OCI-M1 (cell line): Measurements from ENCODE around the gene ARSB.

ENCODE experiments used
- DNase-seq: peaks from one replicate; lab custom pipeline; 2025; lab: John Stamatoyannopoulos, UW

The ARSB gene

GRCh38 chr5:78953092-78953800 is 31.9 kb downstream of the ARSB start:
- no peak for DNase-seq

- DNase-seq = no peak
Measured at GRCh38 chr5:78930721-78931120, 54.4 kb downstream of the ARSB start.

- DNase-seq = no peak
Measured at GRCh38 chr5:78929833-78930232, 55.3 kb downstream of the ARSB start.

- DNase-seq = peak; percentile 25
Measured at GRCh38 chr5:78927657-78928282, 57.3 kb downstream of the ARSB start.

GRCh38 chr5:78926252-78926651 is 58.9 kb downstream of the ARSB start:
- DNase-seq = no peak

DNA sequence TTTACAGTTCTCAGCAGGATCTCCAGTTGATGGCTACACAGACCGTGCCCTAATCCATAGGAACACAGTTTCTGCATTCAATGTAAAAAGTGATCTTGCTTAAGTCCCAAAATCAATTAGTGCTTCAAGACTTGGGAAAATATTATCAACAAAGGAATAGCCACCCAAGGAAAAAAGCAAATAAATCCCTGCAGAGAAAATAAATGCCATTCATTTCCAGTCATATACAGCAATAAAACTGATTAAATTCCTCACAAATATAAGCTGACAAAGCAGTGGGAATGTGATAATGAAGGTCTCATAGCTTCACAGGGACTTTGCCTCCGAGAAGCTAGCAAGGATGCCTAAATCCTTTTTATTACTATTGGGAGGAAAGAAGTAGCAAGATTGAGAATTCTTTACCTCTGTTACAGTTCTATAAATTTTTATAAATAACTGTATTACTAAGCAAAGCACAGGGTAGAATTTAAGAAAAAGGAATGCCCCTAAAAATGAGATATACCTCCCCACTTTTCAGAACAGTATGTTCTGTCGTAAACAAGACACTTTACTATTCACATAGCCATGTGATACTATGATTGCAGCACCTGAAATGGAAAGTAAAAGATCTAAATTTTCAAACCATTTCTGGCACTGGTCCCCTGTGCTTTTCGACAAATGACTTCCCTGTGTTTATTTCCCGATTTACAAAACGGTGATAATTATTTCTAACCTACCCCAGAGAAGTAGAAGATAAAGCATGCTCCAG is 59.8 kb downstream of the ARSB start:
- DNase-seq = no peak

GRCh38 chr5:78923622-78923970 is 61.5 kb downstream of the ARSB start:
- no peak for DNase-seq

DNA sequence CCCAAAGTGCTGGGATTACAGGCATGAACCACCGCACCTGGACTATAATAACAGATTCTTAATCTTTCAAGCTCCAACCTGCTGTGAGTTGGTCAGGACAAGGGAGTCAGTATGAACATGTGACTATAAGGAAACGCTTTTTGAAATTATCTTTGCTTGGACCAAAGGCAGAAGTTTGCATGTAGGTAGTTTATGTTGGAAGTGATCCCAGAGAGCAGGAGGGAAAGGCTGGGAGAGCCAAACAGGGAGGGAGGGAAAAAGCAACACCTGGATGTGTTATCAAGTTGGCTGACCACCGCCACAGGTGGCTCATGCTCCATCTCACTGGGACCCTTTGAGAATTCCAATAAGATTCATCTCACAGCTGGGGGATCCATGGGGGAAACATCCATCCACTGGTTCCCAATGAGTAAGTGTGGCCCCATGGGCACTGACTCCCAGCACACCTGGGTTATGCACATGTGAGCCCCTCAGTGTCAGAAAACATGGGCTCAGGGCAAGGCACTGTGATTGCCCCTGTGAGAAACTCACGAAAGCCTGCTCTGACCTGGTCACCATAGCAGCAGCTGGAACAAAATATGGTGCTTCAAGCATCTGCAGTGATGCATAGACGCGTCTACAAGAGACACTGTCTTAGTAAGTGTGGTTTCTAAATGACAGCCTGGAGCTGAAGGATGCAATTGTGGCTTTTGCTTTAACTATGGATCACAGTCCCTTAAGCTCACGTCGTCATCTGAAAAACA is 62.1 kb downstream of the ARSB start:
- no peak for DNase-seq

DNA sequence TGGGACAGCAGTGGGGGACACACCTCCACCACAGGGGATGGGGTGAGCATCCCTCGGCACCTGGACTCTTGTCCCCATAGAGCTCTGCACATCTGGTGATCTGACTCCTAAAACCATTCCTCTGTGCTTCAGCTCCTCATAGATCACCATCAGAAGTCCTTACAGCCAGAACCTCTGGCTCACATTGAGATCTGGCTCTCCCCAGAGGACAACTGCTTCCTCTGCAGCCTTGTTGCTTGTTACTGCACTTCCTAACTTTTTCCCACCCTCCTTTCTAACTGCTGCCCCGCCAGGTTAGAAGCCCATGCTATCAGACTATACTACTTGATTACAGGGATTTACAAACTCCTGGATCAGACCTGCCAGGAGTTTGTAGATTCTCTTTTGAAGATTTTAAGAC is 64.5 kb downstream of the ARSB start:
- peak; percentile 64 for DNase-seq

DNA sequence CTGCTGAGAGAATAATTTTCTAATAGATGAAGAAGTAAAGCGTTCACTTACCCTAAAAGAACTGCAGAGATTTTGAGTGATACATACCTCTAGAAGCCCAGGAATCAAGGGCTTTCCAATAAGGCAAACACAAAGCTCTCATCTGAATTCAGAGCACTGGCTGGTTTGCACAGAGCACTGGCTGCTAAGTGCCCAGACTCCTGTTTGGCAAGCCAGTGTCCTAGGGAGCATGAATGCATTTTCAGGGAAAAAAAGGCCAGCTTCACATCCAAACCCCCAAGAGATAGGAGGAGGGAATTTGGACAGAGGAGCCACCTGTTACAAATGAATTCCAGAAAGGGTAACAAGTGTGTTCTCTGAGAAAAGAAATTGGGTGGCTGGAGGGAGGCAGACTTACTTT is 65.3 kb downstream of the ARSB start:
- DNase-seq = no peak

DNA sequence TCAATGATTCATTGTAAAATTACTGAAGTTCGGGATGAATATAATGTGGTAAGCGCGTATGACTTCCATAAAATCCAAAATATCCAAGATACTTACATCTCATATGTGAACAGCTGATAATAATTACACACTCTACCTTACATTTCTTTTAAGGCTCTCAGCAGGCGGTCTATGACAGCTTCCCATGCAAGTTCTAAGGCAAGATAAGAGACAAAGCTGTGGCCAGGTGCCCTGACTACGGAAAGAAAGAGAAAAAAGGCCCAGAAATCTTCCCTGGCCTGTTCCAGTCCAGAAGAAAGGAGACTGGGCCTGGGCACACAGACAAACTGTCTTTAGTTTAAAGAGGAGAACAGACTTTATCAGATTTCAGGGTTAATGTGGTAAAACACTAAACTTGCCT is 69.1 kb downstream of the ARSB start:
- peak; percentile 64 for DNase-seq

- DNase-seq = peak; percentile 82
Measured at GRCh38 chr5:78915170-78915569, 69.9 kb downstream of the ARSB start.

DNA sequence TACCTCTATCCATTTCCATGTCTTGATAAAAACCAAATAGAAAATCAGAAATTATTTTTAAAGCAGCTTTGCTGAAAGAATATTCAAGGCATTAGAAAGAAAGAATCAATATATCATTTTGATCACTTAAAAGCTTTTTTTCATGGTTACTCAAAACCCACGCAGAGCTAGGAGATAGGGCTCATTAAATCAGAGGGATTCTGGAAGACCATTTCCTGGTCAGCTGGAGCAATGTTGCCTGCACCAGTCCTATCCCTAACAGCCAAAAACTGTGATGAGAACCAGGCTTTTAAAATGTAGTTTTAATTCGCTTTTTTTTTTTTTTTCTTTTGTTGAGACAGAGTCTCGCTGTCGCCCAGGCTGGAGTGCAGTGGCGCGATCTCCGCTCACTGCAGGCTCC is 72.3 kb downstream of the ARSB start:
- no peak for DNase-seq

DNA sequence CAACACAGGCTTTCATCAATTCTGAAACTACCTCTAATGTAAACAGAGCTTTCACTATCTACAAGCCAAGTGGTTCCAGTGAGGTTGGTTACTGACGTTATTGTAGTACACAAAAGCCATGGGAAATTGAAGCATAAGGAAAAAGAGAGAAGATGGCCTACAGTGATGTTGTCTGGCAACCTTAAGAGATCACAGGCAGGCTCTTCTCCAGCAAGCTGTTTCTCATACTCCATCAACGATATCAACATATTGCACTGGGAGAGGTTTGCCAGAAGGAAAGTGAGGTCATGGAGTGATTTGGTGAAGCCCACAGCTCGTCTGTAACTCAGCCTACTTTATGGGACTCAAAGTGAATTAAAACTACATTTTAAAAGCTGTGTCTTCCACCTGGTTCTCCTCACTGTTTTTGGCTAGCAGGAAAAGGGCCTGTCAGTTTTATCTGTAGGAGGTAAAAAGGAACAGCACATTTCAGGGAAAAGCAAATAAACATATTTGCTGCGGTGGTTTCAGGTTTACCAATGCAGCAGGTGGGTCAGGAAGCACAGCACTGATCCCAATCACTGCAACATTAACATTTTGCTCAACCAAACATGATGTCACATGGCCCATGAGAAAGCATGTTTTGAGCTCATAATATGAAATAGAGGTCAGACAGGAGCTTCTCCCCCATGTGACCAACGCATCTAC is 72.9 kb downstream of the ARSB start:
- peak; percentile 32 for DNase-seq

- peak; percentile 43 for DNase-seq
Measured at GRCh38 chr5:78909224-78909983, 75.7 kb downstream of the ARSB start.

GRCh38 chr5:78908173-78909061 is 76.7 kb downstream of the ARSB start:
- DNase-seq = peak; percentile 38

GRCh38 chr5:78907255-78907891 is 77.7 kb downstream of the ARSB start:
- DNase-seq = peak; percentile 61

DNA sequence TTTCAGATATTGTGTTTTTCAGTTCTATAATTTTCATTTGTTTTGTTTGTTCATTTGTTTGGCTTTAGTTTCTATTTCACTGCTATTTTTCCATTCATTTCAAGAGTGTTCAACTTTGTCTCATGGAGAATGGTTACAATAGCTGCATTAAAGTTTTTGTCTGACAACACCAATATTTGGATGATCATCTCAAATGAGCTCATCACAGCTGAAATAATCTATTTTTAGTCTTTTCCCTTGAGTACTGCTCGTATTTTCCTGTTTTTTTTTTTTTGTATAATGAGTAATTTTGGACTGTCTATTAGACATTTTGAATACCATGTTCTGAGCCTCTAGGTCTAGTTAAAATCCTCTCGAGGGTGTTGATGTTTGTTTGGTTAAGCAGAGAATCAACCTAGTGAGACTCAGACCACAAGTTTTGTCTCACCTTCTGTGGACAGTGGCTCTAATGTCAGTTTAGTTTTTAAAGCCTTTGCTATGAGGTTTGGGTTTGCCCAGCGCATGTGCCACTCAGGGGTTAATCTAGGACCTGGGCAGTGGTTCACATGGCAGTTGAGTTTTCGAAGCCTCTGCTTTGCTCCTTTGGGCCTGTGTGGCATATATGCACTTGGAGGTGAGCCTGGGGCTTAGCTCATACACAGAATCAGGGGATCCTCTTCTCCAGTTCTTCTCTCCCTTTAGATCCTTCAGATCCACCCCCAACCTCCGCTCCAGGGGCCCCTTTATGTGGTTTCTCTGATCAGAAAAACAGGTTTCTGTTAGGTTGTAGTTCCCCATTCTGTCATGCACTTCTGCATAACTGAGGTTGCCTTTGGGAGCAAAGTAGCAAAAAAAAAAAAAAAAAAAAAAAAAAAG is 79.8 kb downstream of the ARSB start:
- DNase-seq = peak; percentile 85

GRCh38 chr5:78903861-78904260 is 81.2 kb downstream of the ARSB start:
- no peak for DNase-seq
